CMK (cell line): ENCODE measurements around the gene KLHL22.
"Not testable (repeated sequence)": the region's sequence is repeated elsewhere in the genome, so short reads cannot be mapped to it uniquely, and the experiment has no call there.

Experiments
- DNase-seq: peaks from one replicate; pipeline ENCODE4 v3.0.0-alpha.2; 2010; ENCODE audit warnings: low read depth

Gene KLHL22, protein sequence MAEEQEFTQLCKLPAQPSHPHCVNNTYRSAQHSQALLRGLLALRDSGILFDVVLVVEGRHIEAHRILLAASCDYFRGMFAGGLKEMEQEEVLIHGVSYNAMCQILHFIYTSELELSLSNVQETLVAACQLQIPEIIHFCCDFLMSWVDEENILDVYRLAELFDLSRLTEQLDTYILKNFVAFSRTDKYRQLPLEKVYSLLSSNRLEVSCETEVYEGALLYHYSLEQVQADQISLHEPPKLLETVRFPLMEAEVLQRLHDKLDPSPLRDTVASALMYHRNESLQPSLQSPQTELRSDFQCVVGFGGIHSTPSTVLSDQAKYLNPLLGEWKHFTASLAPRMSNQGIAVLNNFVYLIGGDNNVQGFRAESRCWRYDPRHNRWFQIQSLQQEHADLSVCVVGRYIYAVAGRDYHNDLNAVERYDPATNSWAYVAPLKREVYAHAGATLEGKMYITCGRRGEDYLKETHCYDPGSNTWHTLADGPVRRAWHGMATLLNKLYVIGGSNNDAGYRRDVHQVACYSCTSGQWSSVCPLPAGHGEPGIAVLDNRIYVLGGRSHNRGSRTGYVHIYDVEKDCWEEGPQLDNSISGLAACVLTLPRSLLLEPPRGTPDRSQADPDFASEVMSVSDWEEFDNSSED

DNA sequence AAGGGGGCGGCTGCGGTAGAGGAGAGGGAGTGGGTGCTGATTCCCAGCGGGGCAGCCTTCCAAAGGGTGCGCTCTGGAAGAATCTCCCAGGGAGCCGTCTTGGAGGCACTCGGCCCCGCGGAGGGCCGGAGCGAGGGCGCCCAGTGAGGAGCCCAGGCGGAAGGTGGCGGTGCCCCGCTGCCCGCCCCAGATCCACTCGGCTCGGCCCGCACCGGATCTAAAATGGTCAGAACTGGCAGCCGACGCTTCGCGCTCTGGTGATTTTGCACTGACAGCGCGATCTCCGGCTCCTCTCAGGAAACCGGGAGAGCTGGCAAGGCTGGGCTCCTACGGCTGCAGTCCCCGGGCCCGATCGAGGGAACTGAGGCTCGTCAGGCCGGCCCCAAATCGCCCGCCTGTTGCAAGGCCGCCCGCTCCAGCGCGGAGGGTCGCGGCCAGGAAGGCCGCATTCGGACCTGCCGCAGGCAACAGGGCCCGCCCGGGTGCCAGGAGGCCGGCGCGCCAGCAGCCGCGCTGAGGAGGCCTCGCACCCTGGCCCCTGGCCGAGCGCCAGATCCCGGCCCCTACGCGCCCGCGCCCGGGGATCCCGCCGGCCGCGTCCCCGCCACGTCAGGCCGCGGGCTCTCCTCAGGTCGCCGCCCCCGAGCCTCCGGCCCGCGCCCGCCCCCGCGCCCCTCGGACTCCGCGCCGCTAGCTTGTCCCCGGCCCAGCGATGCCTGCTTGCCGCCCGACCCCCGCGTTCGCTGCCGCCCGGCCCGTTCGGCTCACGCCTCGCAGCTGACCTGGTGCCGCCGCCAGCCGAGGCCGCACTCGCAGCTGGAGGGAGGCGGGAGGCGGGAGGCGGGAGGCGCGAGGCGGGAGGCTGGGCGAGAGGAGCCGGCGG is at the start of gene KLHL22:
KLHL22 (minus strand) TSS at position 818 of the 883 bp plus-strand sequence. CDS start 6,584 bp downstream, outside the sequence.
- DNase-seq: no peak

DNA sequence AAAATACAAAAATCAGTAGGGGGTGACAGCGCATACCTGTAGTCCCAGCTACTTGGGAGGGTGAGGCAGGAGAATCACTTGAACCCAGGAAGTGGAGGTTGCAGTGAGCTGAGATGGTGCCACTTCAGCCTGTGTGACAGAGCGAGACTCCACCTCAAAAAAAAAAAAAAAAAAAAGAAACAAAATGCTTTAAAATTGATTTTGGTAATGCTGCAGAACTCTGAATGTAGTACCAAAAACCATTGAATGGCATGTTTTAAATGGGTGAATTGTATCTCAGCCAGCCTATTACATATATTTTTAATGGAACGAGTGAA is 49.7 kb upstream of the KLHL22 start:
- not testable (repeated sequence) for DNase-seq

DNA sequence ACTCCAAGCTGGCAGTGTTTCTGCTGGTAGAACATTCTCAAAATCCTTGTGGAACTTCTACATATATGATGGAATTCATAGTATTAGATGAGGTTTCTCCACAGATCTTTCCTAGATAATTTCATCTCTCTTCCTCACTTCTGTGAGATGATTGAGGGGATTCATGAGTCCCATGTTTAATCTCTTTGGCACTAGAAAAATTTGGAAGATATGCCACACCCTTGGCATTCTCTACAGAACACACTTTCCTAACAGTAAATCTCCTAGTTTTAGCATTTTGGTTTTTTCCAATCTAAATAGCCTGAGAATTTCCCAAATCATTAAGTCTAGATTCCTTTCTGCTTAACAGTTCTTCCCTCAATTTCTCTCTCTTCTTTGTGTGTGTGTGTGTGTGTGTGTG is 47.1 kb upstream of the KLHL22 start:
- no peak for DNase-seq

DNA sequence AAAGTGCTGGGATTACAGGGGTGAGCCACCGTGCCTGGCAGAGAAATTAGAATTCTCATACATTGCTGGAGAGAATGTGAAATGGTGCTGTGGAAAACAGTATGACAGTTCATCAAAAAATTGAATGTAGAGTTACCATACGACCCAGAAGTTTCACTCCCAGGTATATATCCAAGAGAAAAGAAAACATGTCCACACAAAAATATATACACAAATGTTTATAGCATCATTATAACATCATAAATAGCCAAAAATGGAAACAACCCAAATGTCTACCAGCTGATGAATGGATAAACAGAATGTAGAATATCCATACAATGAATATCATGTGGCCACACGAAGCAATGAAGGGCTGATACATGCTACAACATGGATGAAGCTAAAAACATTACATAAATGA is 46.5 kb upstream of the KLHL22 start:
- no peak for DNase-seq

DNA sequence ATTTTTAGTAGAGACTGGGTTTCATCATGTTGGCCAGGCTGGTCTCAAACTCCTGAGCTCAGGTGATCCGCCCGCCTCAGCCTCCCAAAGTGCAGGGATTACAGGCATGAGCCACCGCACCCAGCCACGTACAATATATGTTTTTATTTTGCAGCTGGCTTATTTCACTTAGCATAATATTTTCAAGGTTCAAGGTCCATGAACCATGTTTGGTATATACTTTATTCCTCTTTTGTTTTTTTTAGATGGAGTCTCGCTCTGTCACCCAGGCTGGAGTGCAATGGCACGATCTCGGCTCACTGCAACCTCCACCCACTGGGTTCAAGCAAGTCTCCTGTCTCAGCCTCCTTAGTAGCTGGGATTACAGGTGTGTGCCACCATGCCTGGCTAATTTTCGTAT is 43.3 kb upstream of the KLHL22 start:
- not testable (repeated sequence) for DNase-seq

DNA sequence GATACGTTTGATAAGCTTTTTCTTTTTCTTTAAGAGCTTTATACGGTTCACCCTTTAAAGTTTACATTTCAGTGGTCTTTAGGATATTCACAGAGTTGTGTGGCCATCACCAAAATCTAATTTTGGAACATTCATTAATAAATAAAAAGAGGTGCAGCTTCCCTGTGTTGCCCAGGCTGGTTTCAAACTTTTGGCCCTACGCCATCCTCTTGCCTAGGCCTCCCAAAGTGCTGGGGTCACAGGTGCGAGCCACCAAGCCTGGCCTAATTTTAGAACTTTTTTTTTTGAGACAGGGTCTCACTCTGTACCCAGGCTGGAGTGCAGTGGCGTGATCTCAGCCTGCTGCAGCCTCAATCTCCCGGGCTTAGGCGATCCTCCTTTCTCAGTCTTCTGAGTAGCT is 42.4 kb upstream of the KLHL22 start:
- no peak for DNase-seq

DNA sequence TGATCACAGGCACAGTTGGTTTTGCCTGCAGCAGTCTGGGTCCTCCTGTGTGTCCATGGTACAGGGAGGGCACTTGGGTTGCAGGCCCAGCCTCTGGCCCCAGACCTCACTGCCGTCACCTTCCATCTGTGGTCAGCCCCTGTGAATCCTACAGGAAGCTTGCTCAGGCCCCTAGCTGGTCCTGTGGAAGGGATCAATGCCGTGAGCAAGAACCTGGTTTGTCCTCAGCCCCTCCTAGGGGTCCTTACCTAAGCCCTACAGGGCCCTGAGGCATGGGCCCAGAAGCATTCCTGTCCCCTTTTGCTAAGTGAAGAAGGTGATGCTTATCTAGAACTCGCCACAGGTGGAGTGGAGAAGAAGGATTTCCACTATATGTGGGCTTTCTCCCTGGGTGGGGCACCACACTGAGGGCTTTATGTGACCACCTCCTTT is 41.7 kb upstream of the KLHL22 start:
- no peak for DNase-seq

DNA sequence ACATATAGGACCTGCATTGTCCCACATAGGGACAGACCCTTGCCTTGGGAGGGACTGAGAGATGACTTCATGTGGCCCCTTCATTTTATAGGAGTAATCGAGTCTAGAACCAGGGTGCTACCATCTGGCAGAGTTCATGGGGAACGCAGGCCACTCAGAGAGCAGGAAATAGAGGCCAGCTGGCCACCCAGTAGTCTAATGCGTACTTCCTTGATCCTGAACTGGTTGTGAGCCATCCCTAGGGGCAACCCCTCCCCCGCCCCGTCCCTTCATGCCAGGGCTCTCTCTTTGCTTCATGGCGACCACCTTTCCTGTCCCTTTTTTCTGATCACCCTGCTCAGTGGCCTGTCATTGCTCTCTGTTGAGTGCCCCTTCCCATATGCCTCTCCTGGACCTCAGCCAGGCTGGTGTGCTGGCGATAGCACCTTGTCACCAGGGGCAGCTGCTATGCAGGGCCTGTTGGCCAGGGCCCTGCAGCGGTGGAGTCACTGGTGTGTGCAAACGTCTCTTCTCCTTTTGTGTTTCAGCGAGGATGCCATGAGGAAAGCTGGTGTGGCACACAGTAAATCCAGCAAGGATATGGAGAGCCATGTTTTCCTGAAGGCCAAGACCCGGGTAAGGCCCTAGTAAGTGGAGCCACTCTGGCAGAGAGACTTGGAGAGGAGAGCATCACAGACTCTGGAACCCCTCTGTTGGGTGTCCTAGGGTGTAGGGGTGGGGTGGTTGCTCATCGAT is 41.2 kb upstream of the KLHL22 start:
- DNase-seq: no peak

DNA sequence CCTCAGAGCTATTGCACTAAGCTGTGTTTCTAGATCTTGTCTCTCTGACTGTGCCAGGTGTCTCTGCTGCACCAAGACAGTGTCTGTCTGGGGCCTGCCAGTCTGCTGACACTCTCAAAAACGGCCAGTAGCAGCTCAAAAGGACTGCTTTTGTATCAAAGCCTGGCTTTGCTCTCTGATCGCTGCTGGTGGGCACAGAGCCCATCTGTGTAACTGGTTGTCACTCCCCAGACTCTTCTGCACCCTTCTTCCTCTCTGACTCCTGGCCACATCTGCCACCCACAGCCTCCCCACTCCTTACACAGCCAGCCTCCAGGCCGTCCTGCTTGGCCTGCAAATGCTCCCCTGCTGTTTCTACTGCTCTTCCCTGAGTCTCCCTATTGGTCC is 38.3 kb upstream of the KLHL22 start:
- no peak for DNase-seq

DNA sequence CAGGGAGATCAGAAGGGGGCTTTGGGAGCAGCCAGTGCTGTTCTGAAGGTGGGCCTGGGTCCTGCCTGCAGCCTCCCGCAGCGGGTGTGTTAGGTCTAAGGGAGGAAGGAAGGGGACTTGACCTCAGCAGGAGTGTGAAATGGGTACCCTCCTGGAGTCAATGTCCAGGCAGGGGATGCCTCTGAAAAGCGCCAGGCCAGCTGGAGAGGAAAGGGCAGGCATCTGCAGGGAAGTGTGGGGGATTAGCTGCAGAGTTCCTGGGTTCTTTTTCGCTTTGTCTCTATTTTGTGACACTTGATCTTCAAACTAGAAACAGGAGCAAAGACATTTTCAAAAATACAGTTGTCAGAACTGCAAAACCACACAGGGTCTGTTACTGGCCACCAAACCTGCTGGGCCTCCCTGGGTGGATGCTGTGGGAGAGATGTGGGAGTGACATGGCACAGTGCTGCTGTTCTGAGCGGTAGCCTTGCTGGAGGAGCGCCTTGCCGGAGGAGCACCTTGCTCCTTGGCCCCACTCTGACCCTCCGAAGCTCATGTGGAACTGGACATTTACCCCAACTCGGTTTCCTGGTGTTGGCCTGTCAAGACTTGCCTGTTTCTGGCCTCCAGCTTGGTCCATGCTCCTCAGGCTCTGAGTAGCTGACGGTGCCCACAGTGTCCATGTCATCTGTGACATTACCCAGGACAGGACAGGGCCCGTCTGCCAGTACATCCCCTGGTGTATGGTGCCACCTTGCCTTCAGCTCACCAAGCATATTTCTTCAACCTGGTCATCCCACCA is 37.7 kb upstream of the KLHL22 start:
- no peak for DNase-seq

DNA sequence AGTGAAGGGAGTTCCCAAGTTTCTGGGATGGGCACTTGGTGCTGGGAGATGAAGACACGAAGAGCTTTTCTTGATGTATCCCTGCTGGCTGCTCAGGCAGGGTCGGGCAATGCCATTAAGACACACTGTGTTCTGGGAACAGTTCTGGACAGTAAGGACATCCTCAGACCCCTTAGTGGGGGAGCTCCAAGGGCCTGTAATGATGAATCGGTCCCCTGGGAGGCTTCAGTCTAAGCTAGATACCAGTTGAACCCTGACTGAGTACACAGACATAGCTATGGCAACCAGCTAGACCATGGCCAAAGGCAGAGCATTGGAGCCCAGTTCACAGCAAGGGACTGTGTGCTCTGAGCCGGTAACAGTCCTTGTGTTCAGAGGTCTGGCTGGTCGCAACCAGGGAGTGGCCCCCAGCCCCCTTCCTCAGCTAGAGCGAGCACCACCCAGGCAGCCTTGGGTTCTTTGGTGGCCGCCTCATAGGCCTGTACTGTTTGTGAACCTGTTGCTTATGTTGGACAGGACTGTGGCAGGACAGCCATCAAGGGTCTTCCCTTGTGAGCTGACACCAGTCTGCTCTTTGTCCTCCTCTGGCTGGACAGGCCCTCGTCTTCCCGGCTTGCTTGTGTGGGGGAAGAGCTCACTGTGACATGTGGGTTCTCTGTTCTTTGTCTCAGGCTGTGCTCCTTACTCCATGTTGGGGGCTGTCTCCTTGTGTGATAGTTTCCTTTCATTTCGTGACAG is 36.8 kb upstream of the KLHL22 start:
- no peak for DNase-seq

DNA sequence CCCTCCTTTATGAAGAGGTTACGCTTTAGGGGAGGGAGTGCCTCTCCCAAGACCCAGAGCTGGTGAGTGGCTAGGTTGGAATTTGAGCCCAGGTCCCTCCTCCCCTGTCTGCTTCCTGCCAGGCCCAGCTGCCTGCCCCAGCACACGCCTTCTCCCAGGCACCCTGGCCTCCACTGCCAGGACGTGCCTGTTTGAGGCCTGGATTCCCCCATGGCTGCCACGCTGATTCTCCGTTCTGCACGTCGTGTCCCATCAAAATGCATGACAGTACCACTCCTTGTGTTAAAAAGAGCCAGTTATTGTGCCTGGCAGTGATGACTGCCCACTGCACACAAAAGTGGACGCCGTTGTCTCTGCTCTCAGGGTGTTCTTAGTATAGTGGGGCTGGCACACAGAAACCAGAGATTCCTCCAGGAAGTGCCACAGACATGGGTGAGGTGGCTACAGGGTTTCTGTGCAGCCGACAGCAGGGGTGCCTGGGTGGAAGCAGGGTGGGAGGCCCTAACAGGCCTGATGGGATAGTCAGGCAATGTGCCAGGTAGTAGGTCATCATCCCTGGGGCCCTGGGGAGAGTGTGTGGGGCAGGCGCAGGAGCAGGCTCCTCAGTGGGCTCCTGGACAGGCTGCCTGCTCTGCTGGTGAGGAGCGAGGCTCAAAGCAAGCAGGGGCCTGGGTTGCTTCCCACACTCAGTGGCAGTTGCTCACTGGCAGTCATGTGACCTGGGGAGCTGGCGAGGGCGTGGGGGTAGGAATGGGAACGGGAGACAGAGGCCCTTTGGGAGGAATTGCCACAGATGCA is 36.0 kb upstream of the KLHL22 start:
- DNase-seq: no peak

DNA sequence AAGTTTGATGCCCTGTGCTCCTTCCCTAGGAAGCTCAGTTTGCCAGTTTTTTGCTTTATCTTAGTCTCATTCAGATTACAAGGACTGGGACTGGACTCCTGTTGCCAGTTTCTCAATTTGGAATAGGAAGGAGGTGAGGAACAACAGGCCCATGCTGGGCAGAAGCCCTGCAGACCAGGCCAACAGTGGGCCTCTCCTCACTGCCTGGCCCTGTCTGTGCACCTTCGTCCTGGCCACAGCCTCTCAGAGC is 35.5 kb upstream of the KLHL22 start:
- DNase-seq: no peak

DNA sequence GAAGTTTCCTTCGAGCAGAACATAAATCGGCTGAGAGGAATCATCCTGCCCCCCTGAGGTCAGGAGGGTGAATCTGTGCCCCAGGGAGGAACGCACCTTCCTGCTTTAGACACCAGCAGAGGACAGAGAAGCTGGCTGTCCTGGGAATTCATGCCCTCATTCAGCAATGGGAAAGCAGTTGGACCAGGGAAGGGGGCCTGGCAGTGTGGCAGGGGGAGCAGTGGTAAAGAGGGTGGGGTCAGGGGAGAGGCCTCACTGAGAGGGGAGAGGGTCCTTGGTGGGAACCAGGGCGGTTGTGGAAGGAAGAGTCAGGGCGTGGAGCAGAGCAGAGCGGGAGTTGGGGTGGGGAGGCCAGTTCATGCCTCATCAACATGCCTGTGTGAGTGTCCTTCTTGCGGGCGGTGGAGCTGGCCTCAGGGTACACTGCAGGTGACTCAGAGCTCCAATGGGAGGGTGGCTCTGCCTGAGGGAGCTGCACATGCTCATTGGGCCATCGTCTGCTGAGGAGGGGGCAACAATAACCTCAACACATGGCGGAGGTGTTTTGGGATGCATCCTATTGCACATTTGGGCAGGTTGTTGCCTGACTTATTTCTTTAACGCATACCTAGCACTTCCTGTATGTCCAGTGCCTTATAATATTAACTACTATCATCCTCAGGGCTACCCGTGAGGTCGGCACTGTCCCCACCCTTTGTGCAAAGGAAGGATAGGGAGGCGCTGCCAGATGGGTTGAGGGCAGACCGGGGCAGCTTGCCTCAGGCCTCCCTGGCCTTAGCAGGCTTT is 35.0 kb upstream of the KLHL22 start:
- no peak for DNase-seq

DNA sequence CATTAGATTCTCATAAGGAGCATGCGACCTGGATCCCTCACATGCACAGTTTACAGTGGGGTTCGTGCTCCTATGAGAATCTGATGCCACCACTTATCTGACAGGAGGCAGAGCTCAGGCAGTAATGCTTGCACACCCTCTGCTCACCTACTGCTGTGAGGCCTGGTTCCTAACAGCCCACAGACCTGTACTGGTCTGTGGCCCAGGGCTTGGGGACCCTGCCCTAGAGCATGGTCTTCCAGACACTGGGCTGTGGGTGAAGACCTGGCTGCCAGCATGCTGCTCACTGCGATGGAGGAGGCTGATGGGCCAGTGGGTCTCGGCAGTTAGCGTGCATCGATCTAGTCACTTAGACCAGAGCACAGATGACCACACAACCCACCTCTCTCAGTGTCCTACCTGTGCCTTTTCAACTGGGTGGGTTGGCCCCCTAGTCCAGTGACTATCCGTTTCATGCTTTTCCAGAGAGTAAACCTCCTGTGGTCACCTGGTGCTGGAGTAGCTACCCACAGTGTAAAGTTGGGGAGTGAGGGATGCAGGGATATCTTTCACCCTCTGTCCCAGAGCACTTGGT is 32.9 kb upstream of the KLHL22 start:
- no peak for DNase-seq

DNA sequence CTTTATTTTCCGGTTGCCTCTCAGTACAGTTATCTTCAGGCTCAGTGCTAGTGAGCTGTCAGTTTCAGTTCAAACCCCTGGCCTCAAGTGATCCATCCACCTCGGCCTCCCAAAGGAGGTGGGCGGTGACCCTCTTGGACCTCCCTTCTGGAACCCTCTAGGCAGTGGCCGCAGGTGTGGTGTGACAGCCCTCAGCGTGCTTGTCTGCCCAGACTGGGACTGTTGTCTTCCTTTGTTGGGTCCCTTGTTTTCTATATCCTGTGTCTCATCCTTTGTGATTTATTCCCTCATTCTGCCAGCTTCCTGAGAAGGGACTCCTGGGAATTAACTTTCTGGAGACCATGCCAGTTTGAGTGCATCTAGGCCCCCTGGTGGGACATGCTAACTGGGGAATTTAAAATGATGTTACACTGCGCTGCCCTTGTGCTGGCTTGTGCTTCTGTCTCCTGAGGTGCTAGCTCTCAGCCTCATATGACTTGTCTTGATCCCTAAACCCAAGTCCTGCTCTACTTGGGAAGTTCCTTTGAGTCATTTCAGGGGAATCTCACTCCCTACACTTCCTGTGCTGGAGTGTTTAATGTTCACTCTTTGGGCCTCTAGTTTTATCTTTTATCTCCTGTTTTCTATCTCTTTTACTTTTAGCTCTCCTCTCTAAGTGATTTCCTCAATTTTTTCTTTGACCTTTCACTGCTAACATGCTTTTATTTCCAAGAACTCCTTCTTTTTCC is 31.2 kb upstream of the KLHL22 start:
- no peak for DNase-seq

DNA sequence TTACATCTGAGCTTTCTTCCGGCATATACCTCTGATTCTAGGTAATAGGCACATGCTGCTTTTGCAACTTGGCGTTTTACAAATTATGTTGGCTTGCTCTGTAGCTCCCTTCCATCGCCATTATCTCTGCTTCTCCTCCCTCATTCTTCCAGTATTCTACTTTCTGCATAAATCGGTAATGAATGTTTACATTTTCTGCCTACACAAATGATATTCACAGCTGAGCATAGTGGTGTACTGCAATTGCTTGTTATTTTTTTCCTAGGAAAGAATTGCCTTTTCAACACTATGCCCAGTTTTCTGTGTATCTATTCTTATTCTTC is 30.7 kb upstream of the KLHL22 start:
- DNase-seq: no peak

DNA sequence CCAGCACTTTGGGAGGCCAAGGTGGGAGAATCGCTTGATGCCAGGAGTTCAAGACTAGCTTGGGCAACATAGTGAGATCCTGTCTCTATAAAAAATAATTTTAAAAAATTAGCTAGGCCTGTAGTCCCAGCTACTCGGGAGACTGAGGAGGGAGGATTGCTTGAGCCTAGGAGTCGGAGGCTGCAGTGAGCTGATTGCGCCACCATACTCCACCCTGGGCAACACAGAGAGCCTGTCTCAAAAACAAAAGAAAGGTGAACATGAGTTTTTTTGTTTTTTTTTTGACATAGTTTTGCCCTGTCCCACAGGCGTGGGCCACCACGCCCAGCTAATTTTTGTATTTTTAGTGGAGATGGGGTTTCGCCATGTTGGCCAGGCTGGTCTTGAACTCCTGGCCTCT is 29.5 kb upstream of the KLHL22 start:
- no peak for DNase-seq
